Endothelial cell of umbilical vein (primary cell): ENCODE data around the gene NACA2. TPM values are rescaled to one million over a fixed set of nuclear protein-coding genes. Genes with fewer than 3 reads are reported as not detected.

Experiments used
- BruUV-seq: library from RNA; stranded (reverse); fragments of 400-500 nt; replicated peaks from 2 replicates; lab custom pipeline; 2021; lab: Mats Ljungman, UMichigan
- CTCF ChIA-PET: fragments of 300-600, 350-600 bp; sonication (Branson Sonifier 250); formaldehyde crosslinking; loops from one replicate; lab custom pipeline; 2021; ENCODE audit warnings: antibody characterized with exemption, inconsistent platforms; lab: Charles Lee
- POLR2A ChIA-PET: fragments of 300-600, 350-600 bp; sonication (Branson Sonifier 250); formaldehyde crosslinking; loops from one replicate; lab custom pipeline; 2021; ENCODE audit warnings: antibody characterized with exemption, inconsistent platforms; lab: Charles Lee
- DNase-seq: peaks from one replicate; pipeline ENCODE4 v3.0.0-alpha.2; 2011; ENCODE audit warnings: low read depth, low spot score
- FAIRE-seq: peaks from 2 replicates; lab custom pipeline; 2011; peaks lifted over from hg19 to GRCh38; lab: Jason Lieb, UNC
- H2AFZ ChIP-seq: 2 replicates; pipeline ENCODE4 v1.6.0; 2012; ENCODE audit warnings: low read depth, low read length, control low read depth, inconsistent platforms
- H3K27ac ChIP-seq: 2 replicates; pipeline ENCODE4 v1.5.1; 2011; ENCODE audit warnings: low read depth, mild to moderate bottlenecking, control low read depth, low read length, moderate library complexity; ENCODE audit not compliant: insufficient read depth
- H3K27me3 ChIP-seq, 2 experiments: 2 replicates each; pipeline versions ENCODE4 v1.6.0 to v1.6.1; 2011; ENCODE audit warnings: low read length in 2 of 2, mixed read lengths in 1 of 2; ENCODE audit not compliant: control insufficient read depth in 2 of 2, insufficient read depth in 2 of 2
- H3K36me3 ChIP-seq, 2 experiments: 2 replicates in 1 of 2; 3 replicates in 1 of 2; pipeline ENCODE4 v1.5.1; 2011; ENCODE audit warnings: low read length in 2 of 2, mild to moderate bottlenecking in 1 of 2, moderate library complexity in 1 of 2; ENCODE audit not compliant: control insufficient read depth in 2 of 2, insufficient read depth in 2 of 2; ENCODE audit errors: extremely low read depth in 1 of 2
- H3K4me1 ChIP-seq: 3 replicates; pipeline ENCODE4 v1.5.1; 2011; ENCODE audit warnings: mild to moderate bottlenecking, low read length; ENCODE audit not compliant: control insufficient read depth, insufficient read depth; ENCODE audit errors: extremely low read depth
- H3K4me2 ChIP-seq: 2 replicates; pipeline ENCODE4 v1.6.1; 2011; ENCODE audit warnings: low read length, control low read depth, mixed read lengths; ENCODE audit not compliant: insufficient read depth
- H3K4me3 ChIP-seq, 3 experiments: fragments of 200-600 bp in 1 of 3; sonication (generic), shearing (Covaris generic) in 1 of 3; replicated peaks in 1 of 3; 2 replicates each; pipeline ENCODE4 v1.5.1; 2011 to 2016; ENCODE audit warnings: control low read depth in 3 of 3, low read length in 3 of 3, mild to moderate bottlenecking in 2 of 3, inconsistent platforms in 1 of 3, low read depth in 1 of 3, moderate library complexity in 1 of 3; ENCODE audit not compliant: insufficient read depth in 1 of 3
- H3K79me2 ChIP-seq: 2 replicates; pipeline ENCODE4 v1.6.0; 2012; ENCODE audit warnings: low read length, inconsistent platforms; ENCODE audit not compliant: control insufficient read depth, insufficient read depth
- H3K9ac ChIP-seq: replicated peaks from 2 replicates; pipeline ENCODE3; 2011; ENCODE audit warnings: low read length, control low read depth; ENCODE audit not compliant: insufficient read depth; ENCODE audit errors: extremely low read depth
- H3K9me1 ChIP-seq: replicated peaks from 3 replicates; pipeline ENCODE4 v1.6.0; 2011; ENCODE audit warnings: mild to moderate bottlenecking, low read length; ENCODE audit not compliant: control insufficient read depth, insufficient read depth; ENCODE audit errors: extremely low read depth
- H3K9me3 ChIP-seq: replicated peaks from 2 replicates; pipeline ENCODE4 v1.5.1; 2012; ENCODE audit warnings: low read length, inconsistent platforms; ENCODE audit not compliant: control insufficient read depth, insufficient read depth
- H4K20me1 ChIP-seq: replicated peaks from 2 replicates; pipeline ENCODE3; 2011; ENCODE audit warnings: mild to moderate bottlenecking, low read length; ENCODE audit not compliant: control insufficient read depth, insufficient read depth; ENCODE audit errors: extremely low read depth
- EZH2 ChIP-seq: IDR thresholded peaks from 2 replicates; pipeline ENCODE4 v1.6.1; 2012; ENCODE audit warnings: borderline replicate concordance, low read depth, mild to moderate bottlenecking, moderate library complexity, low read length, inconsistent platforms; ENCODE audit not compliant: severe bottlenecking
- FOS ChIP-seq: IDR thresholded peaks from 2 replicates; pipeline ENCODE4 v1.6.1; 2011; ENCODE audit warnings: mild to moderate bottlenecking, low read length, moderate library complexity, borderline replicate concordance; ENCODE audit not compliant: insufficient read depth
- JUN ChIP-seq: IDR thresholded peaks from 2 replicates; pipeline ENCODE4 v1.6.1; 2011; ENCODE audit warnings: borderline replicate concordance, low read depth; ENCODE audit not compliant: insufficient read length, insufficient read depth
- MYC ChIP-seq: IDR thresholded peaks from one replicate; pipeline ENCODE4 v1.6.1; 2011; ENCODE audit warnings: mild to moderate bottlenecking, low read depth, low read length
- POLR2A ChIP-seq: IDR thresholded peaks from 2 replicates; pipeline ENCODE4 v1.6.1; 2012; ENCODE audit warnings: low read depth, mild to moderate bottlenecking, control low read depth, low read length
- dilution Hi-C: fragments of 300-500 bp; cut with MboI; formaldehyde crosslinking; loops from one replicate; pipeline ENCODE4 v1.15.0; 2019; ENCODE audit warnings: low sequenced_read_pairs; ENCODE audit not compliant: extremely low pct_ligation_motif_present
- intact Hi-C: fragments of 100-400 bp; cut with micrococcal nuclease; formaldehyde crosslinking; loops from one replicate; pipeline ENCODE4 v1.10.0; 2022
- polyA plus RNA-seq, 4 experiments: library from polyadenylated mRNA; depleted of rRNA in 3 of 4; stranded (reverse) in 3 of 4; unstranded in 1 of 4; fragments of >200 nt; gene quantifications; 2 replicates each; pipeline versions ENCODE4 v1.2.1 to v1.2.3, GENCODE V29; 2011 to 2012; ENCODE audit warnings: missing spikeins in 1 of 4
- total RNA-seq: library from RNA; stranded (reverse); gene quantifications from 2 replicates; pipeline ENCODE4 v1.2.3, GENCODE V29; 2021
- TF ChIP-seq, protein P1 (sequence below), 2 donors: IDR thresholded peaks; 1 replicate in 1 of 2; 2 replicates in 1 of 2; pipeline ENCODE4 v1.5.1; 2011; ENCODE audit warnings: low read length in 2 of 2, mild to moderate bottlenecking in 2 of 2, moderate library complexity in 2 of 2, control low read depth in 1 of 2, inconsistent platforms in 1 of 2, low read depth in 1 of 2; ENCODE audit not compliant: insufficient read depth in 1 of 2; ENCODE audit errors: extremely low read depth in 1 of 2

The NACA2 gene
- total and polyA plus RNA-seq, 2 donors (not counting 3 experiments of a cell fraction or from before 2014, with no cell fraction given), result not detected

DNA sequence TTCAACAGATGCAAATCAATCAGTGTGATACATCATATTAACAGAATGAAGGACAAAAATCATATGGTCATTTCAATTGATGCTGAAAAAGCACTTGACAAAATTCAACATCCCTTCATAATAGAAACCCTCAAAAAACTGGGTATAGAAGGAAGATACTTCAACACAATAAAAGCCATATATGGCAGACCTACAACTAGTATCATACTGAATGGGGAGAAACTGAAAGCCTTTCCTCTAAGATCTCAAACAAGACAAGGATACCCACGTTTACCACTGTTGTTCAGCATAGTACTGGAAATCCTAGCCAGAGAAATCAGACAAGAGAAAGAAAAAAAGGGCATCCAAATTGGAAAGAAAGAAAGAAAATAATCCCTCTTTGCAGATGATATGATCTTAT is 47.1 kb upstream of the NACA2 start:
- H3K9me3 ChIP-seq, result no peaks in the 10 kb centered on the region
- H4K20me1 ChIP-seq, result no peaks in the 10 kb centered on the region
- no peaks in the 10 kb centered on the region for H3K9me1 ChIP-seq
- H3K27me3 ChIP-seq, result peaks cover 0 to 4% of the 10 kb centered on the region in 2 experiments
- intact Hi-C loops, result loop anchor here (5.0 to 10.0 kb wide), 2 partner anchors 469 to 587 kb away; no protein-coding TSS in a partner anchor
- TF ChIP-seq EZH2 (no peak), POLR2A (no peak), MYC (no peak), JUN (no peak), FOS (no peak)
- H2AFZ ChIP-seq, result no peak overlapping the region
- no peaks in the 10 kb centered on the region for H3K4me1 ChIP-seq
- no peaks in the 10 kb centered on the region for H3K79me2 ChIP-seq
- no peaks in the 10 kb centered on the region for H3K36me3 ChIP-seq
- dilution Hi-C loops, result no loop called here
- DNase-seq (no peak), FAIRE-seq (no peak)
- H3K4me3 ChIP-seq, result no peak overlapping the region
- BruUV-seq, result no TSS peak
- POLR2A ChIA-PET, result no interaction called here
- no peak overlapping the region for H3K27ac ChIP-seq
- no peak overlapping the region for H3K9ac ChIP-seq
- no peak overlapping the region for H3K4me2 ChIP-seq
- CTCF ChIA-PET, result interaction anchor here (6.0 kb wide), 1 partner anchor 198 kb away, joined by 76 read pairs; no protein-coding TSS in a partner anchor

- dilution Hi-C loops, result no loop called here
- Histone ChIP-seq H3K4me1 (no peaks in the 10 kb centered on the region), H3K9me3 (no peaks in the 10 kb centered on the region), H3K4me3 (no peak overlapping the region), H3K36me3 (no peaks in the 10 kb centered on the region), H3K27ac (no peak overlapping the region), H2AFZ (no peak overlapping the region), H3K27me3 (peaks cover 2 to 7% of the 10 kb centered on the region in 2 experiments), H3K9me1 (no peaks in the 10 kb centered on the region), H3K9ac (no peak overlapping the region), H4K20me1 (no peaks in the 10 kb centered on the region), H3K79me2 (no peaks in the 10 kb centered on the region), H3K4me2 (no peak overlapping the region)
- BruUV-seq, result no TSS peak
- TF ChIP-seq, protein P1, sequence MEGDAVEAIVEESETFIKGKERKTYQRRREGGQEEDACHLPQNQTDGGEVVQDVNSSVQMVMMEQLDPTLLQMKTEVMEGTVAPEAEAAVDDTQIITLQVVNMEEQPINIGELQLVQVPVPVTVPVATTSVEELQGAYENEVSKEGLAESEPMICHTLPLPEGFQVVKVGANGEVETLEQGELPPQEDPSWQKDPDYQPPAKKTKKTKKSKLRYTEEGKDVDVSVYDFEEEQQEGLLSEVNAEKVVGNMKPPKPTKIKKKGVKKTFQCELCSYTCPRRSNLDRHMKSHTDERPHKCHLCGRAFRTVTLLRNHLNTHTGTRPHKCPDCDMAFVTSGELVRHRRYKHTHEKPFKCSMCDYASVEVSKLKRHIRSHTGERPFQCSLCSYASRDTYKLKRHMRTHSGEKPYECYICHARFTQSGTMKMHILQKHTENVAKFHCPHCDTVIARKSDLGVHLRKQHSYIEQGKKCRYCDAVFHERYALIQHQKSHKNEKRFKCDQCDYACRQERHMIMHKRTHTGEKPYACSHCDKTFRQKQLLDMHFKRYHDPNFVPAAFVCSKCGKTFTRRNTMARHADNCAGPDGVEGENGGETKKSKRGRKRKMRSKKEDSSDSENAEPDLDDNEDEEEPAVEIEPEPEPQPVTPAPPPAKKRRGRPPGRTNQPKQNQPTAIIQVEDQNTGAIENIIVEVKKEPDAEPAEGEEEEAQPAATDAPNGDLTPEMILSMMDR (IDR thresholded peaks at IDR 0.05; ENCODE audit: extremely low read depth in 1 of 2, insufficient read depth in 1 of 2, low read depth in 1 of 2, low read length in 2 of 2), result peak; percentile 56 to 64
- no peak for TF ChIP-seq EZH2
- POLR2A ChIA-PET, result no interaction called here
- DNase-seq (peak; percentile 69), FAIRE-seq (peak; percentile 35)
- intact Hi-C loops, result loop anchor here (1.0 to 10.0 kb wide), 6 partner anchors 201 to 589 kb away; no protein-coding TSS in a partner anchor
- CTCF ChIA-PET, result interaction anchor here (0.6 to 6.0 kb wide), 25 partner anchors 11 to 1501 kb away, joined by 3 to 76 read pairs (median 4); partner anchors contain the start of gene BRIP1
These were observed 45.0 kb upstream of the NACA2 start for GRCh38 chr17:61635913-61636432.
